A549 (cell line): ENCODE data around the gene BCR. TPM values are rescaled to one million over a fixed set of nuclear protein-coding genes. Genes with fewer than 3 reads are reported as not detected.

ENCODE experiments used
- ATAC-seq, 2 experiments: fragments of 200-7000 bp in 1 of 2; fragments of >200 bp in 1 of 2; cut with Nextera tagmentation in 1 of 2; cut with Tn5 transposase in 1 of 2; 3 replicates each; pipeline versions ENCODE4 v1.8.0 to v1.9.1; 2018 to 2020; ENCODE audit warnings: mild to moderate bottlenecking in 1 of 2, moderate library complexity in 1 of 2
- CTCF ChIA-PET: fragments of 300-600 bp; sonication (Branson Sonifier 250); formaldehyde crosslinking; extraction: SDS; loops from one replicate; lab custom pipeline; 2021; ENCODE audit warnings: antibody characterized with exemption, inconsistent platforms; lab: Yijun Ruan, JAX
- POLR2A ChIA-PET: fragments of 350-600 bp; formaldehyde crosslinking; extraction: SDS; loops from one replicate; lab custom pipeline; 2021; ENCODE audit warnings: antibody characterized with exemption, inconsistent platforms; lab: Yijun Ruan, JAX
- DNase-seq, 2 experiments: peaks; one replicate each; pipeline versions ENCODE4 v3.0.0 to v3.0.0-alpha.2; 2011 to 2016; ENCODE audit warnings: low read depth in 1 of 2, low spot score in 1 of 2
- FAIRE-seq: peaks from 2 replicates; lab custom pipeline; 2011; peaks lifted over from hg19 to GRCh38; lab: Jason Lieb, UNC
- H3K27ac ChIP-seq, 2 experiments: fragments of >200 bp; sonication (Bioruptor Twin); formaldehyde crosslinking; 3 replicates each; pipeline ENCODE4 v1.5.1; 2016 to 2017
- H3K4me1 ChIP-seq: fragments of >200 bp; sonication (Bioruptor Twin); formaldehyde crosslinking; 3 replicates; pipeline ENCODE4 v1.6.1; 2016
- H3K4me2 ChIP-seq: fragments of >200 bp; sonication (Bioruptor Twin); formaldehyde crosslinking; 3 replicates; pipeline ENCODE4 v1.6.1; 2016
- H3K4me3 ChIP-seq: fragments of >200 bp; sonication (Bioruptor Twin); formaldehyde crosslinking; 3 replicates; pipeline ENCODE4 v1.5.1; 2016
- H3K9me3 ChIP-seq: fragments of >200 bp; sonication (Bioruptor Twin); formaldehyde crosslinking; 3 replicates; pipeline ENCODE4 v1.6.1; 2016
- CBX8 ChIP-seq: fragments of 200-600 bp; sonication (generic); IDR thresholded peaks from 2 replicates; pipeline ENCODE4 v1.6.1; 2016
- CHD2 ChIP-seq: fragments of 150-350 bp; IDR thresholded peaks from 2 replicates; pipeline ENCODE4 v1.6.1; 2014; ENCODE audit warnings: low read length; ENCODE audit not compliant: partially characterized antibody
- EHF ChIP-seq: fragments of 250-450 bp; sonication (Bioruptor Pico); IDR thresholded peaks from 2 replicates; pipeline ENCODE4 v1.5.0; 2020; ENCODE audit warnings: mild to moderate bottlenecking
- EP300 ChIP-seq, 2 experiments: fragments of >200 bp; sonication (Bioruptor Twin); formaldehyde crosslinking; IDR thresholded peaks; 2 replicates in 1 of 2; 3 replicates in 1 of 2; pipeline ENCODE4 v1.6.1; 2016 to 2017
- FOXS1 ChIP-seq: fragments of 250-450 bp; sonication (Bioruptor Pico); IDR thresholded peaks from 2 replicates; pipeline ENCODE4 v1.5.0; 2020; ENCODE audit warnings: mild to moderate bottlenecking, moderate library complexity
- HDAC2 ChIP-seq: fragments of 200-600 bp; sonication (generic); IDR thresholded peaks from 2 replicates; pipeline ENCODE4 v1.6.1; 2016
- HEYL ChIP-seq: fragments of 250-450 bp; sonication (Bioruptor Pico); IDR thresholded peaks from 2 replicates; pipeline ENCODE4 v1.8.0; 2021; ENCODE audit warnings: mild to moderate bottlenecking, moderate library complexity
- HOXA7 ChIP-seq: fragments of 250-450 bp; sonication (Bioruptor Pico); IDR thresholded peaks from 2 replicates; pipeline ENCODE4 v1.5.0; 2020; ENCODE audit warnings: mild to moderate bottlenecking, moderate library complexity
- HOXB5 ChIP-seq: fragments of 250-450 bp; sonication (Bioruptor Pico); IDR thresholded peaks from 2 replicates; pipeline ENCODE4 v1.5.0; 2020; ENCODE audit warnings: mild to moderate bottlenecking, moderate library complexity
- JUNB ChIP-seq: fragments of >200 bp; sonication (Bioruptor Twin); formaldehyde crosslinking; IDR thresholded peaks from 2 replicates; pipeline ENCODE4 v1.6.1; 2016
- KDM5A ChIP-seq: fragments of 200-600 bp; sonication (generic); IDR thresholded peaks from 2 replicates; pipeline ENCODE4 v1.6.1; 2016; ENCODE audit warnings: antibody characterized with exemption, mild to moderate bottlenecking
- MAFK ChIP-seq: fragments of 450-650 bp; IDR thresholded peaks from 2 replicates; pipeline ENCODE4 v1.6.1; 2014; ENCODE audit not compliant: partially characterized antibody
- MYC ChIP-seq: IDR thresholded peaks from 2 replicates; pipeline ENCODE4 v1.6.1; 2012; ENCODE audit warnings: mild to moderate bottlenecking, inconsistent platforms, low read length, improper control_type of control experiment, borderline replicate concordance
- PHF8 ChIP-seq: fragments of 200-600 bp; sonication (generic); IDR thresholded peaks from 2 replicates; pipeline ENCODE4 v1.6.1; 2016; ENCODE audit warnings: low read depth, mild to moderate bottlenecking, antibody characterized with exemption, moderate library complexity, borderline replicate concordance
- POLR2A ChIP-seq: IDR thresholded peaks from 2 replicates; pipeline ENCODE4 v1.6.1; 2012; ENCODE audit warnings: mild to moderate bottlenecking, low read length
- RAD21 ChIP-seq, 2 experiments: fragments of >200 bp in 1 of 2; sonication (Bioruptor Twin) in 1 of 2; formaldehyde crosslinking in 1 of 2; IDR thresholded peaks in 1 of 2; conservative IDR thresholded peaks in 1 of 2; 2 replicates in 1 of 2; 3 replicates in 1 of 2; pipeline ENCODE4 v1.6.1; 2012 to 2018; ENCODE audit warnings: inconsistent platforms in 1 of 2
- SMC3 ChIP-seq: fragments of >200 bp; sonication (Bioruptor Twin); formaldehyde crosslinking; IDR thresholded peaks from 3 replicates; pipeline ENCODE4 v1.6.1; 2018; ENCODE audit warnings: inconsistent platforms
- SREBF2 ChIP-seq: fragments of 450-650 bp; IDR thresholded peaks from 2 replicates; pipeline ENCODE4 v1.6.1; 2014; ENCODE audit warnings: mild to moderate bottlenecking, moderate library complexity
- TFCP2L1 ChIP-seq: fragments of 250-450 bp; sonication (Bioruptor Pico); IDR thresholded peaks from 2 replicates; pipeline ENCODE4 v1.5.0; 2021; ENCODE audit warnings: mild to moderate bottlenecking
- ZC3H11A ChIP-seq: fragments of 450-650 bp; IDR thresholded peaks from 2 replicates; pipeline ENCODE4 v1.6.1; 2014; ENCODE audit warnings: antibody characterized with exemption, mild to moderate bottlenecking
- WGBS: methylation state at CpG from one replicate; pipeline ENCODE4 v1.1.6; 2017; ENCODE audit errors: missing lambda C conversion rate; 5-methylcytosine and 5-hydroxymethylcytosine counted together
- polyA plus RNA-seq, 4 experiments: library from polyadenylated mRNA; depleted of rRNA in 3 of 4; stranded (reverse); fragments of >200 nt; fragmentation: RNase III in 1 of 4; extraction: RNeasy Plus Mini Kit Qiagen cat#74134 plus additional on column Dnase treatment in 1 of 4; gene quantifications; 2 replicates in 3 of 4; 3 replicates in 1 of 4; pipeline ENCODE4 v1.2.3, GENCODE V29; 2011 to 2017
- TF ChIP-seq, protein P1 (sequence below): IDR thresholded peaks from 2 replicates; pipeline ENCODE4 v1.6.1; 2012; ENCODE audit warnings: low read depth, borderline replicate concordance
- TF ChIP-seq, protein P2 (sequence below): fragments of >200 bp; sonication (Bioruptor Twin); formaldehyde crosslinking; IDR thresholded peaks from 3 replicates; pipeline ENCODE4 v1.6.1; 2016
- TF ChIP-seq, protein P3 (sequence below): fragments of 250-450 bp; sonication (Bioruptor Pico); IDR thresholded peaks from 2 replicates; pipeline ENCODE4 v1.5.0; 2021; ENCODE audit warnings: mild to moderate bottlenecking, moderate library complexity, borderline replicate concordance
- TF ChIP-seq, protein P4 (sequence below): fragments of 250-450 bp; sonication (Bioruptor Pico); IDR thresholded peaks from 2 replicates; pipeline ENCODE4 v1.5.0; 2020; ENCODE audit warnings: low read depth, mild to moderate bottlenecking, moderate library complexity

BCR gene
- polyA plus RNA-seq, 2 of the 4 experiments (the other 2 are of a cell fraction) = 14.7 to 16.4 TPM

DNA sequence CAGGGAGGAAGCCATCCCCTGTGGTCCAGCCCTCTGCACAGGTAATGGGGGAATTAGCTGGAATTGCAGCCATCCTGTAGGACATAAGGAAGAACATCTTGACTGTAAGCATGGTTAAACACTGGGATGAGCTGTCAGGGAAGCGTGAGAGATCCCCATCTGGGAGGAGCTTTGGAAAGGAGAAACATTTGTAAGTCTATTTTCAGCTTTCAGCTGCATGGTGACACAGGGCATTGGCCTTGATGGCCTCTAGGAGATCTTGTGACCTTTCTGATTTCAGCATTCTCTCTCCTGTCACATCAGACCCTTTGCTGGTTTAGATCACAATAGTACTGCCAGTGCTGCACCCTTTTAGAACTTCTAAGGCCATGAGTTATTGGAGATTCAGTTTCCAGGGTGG, 47.1 kb downstream of the BCR start:
- 92% methylated on average over 1 of the region's 1 CpG for WGBS
- H3K9me3 ChIP-seq = no peaks in the 10 kb centered on the region
- FAIRE-seq (no peak), ATAC-seq (no peak)
- TF ChIP-seq MAFK (no peak), POLR2A (no peak), HEYL (CRISPR knock-in tag) (no peak), HOXA7 (CRISPR knock-in tag) (no peak), RAD21 (conservative IDR thresholded peaks at IDR 0.05 in 1 of 2, IDR thresholded peaks at IDR 0.05 in 1 of 2) (no peak), SREBF2 (no peak), ZC3H11A (no peak)
- TF ChIP-seq, protein P1, sequence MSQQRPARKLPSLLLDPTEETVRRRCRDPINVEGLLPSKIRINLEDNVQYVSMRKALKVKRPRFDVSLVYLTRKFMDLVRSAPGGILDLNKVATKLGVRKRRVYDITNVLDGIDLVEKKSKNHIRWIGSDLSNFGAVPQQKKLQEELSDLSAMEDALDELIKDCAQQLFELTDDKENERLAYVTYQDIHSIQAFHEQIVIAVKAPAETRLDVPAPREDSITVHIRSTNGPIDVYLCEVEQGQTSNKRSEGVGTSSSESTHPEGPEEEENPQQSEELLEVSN = no peak
- TF ChIP-seq, all 56 proteins: peak for 0
- ChIA-PET CTCF (interaction anchor here (1.0 to 2.7 kb wide), 4 partner anchors 20 to 63 kb away, joined by 3 to 7 read pairs (median 6); no protein-coding TSS in a partner anchor), POLR2A (no interaction called here)
- no peak overlapping the region for H3K4me3 ChIP-seq
- peaks cover 36% of the 10 kb centered on the region for H3K4me1 ChIP-seq
- H3K4me2 ChIP-seq = no peak overlapping the region
- no peak for DNase-seq
- no peak overlapping the region; a peak in 1 of 6 replicates for H3K27ac ChIP-seq

DNA sequence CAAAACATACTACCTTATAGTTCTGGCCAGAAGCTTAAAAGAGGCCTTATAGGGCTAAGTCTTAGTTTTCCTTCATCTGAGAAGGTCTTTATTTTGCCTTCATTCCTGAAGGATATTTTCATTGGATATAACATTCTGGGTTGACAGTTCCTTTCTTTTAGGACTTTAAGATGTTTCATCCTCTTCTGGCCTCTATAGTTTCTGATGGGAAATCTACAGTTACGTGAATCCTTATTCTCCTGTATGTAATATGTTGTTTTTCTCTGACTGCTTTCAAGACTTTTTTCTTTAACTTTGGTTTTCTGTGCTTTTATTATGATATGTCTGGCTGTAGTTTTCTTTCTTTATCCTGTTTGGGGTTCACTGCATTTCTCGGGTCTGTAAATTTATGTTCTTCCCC, 48.2 kb downstream of the BCR start:
- TF ChIP-seq SREBF2 (no peak), MYC (no peak), HDAC2 (no peak), KDM5A (no peak), TFCP2L1 (CRISPR knock-in tag) (no peak), EP300 (IDR thresholded peaks at IDR 0.05) (no peak), FOXS1 (CRISPR knock-in tag) (no peak), JUNB (no peak), EHF (CRISPR knock-in tag) (no peak), HOXB5 (CRISPR knock-in tag) (no peak), SMC3 (no peak), PHF8 (no peak), CBX8 (no peak), CHD2 (no peak)
- TF ChIP-seq, protein P1 = no peak
- TF ChIP-seq, protein P2, sequence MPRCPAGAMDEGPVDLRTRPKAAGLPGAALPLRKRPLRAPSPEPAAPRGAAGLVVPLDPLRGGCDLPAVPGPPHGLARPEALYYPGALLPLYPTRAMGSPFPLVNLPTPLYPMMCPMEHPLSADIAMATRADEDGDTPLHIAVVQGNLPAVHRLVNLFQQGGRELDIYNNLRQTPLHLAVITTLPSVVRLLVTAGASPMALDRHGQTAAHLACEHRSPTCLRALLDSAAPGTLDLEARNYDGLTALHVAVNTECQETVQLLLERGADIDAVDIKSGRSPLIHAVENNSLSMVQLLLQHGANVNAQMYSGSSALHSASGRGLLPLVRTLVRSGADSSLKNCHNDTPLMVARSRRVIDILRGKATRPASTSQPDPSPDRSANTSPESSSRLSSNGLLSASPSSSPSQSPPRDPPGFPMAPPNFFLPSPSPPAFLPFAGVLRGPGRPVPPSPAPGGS = no peak
- TF ChIP-seq, protein P3, sequence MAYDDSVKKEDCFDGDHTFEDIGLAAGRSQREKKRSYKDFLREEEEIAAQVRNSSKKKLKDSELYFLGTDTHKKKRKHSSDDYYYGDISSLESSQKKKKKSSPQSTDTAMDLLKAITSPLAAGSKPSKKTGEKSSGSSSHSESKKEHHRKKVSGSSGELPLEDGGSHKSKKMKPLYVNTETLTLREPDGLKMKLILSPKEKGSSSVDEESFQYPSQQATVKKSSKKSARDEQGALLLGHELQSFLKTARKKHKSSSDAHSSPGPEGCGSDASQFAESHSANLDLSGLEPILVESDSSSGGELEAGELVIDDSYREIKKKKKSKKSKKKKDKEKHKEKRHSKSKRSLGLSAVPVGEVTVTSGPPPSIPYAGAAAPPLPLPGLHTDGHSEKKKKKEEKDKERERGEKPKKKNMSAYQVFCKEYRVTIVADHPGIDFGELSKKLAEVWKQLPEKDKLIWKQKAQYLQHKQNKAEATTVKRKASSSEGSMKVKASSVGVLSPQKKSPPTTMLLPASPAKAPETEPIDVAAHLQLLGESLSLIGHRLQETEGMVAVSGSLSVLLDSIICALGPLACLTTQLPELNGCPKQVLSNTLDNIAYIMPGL = no peak
- TF ChIP-seq, protein P4, sequence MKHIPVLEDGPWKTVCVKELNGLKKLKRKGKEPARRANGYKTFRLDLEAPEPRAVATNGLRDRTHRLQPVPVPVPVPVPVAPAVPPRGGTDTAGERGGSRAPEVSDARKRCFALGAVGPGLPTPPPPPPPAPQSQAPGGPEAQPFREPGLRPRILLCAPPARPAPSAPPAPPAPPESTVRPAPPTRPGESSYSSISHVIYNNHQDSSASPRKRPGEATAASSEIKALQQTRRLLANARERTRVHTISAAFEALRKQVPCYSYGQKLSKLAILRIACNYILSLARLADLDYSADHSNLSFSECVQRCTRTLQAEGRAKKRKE = no peak
- TF ChIP-seq, all 56 proteins: peak for 0
- Histone ChIP-seq H3K4me3 (no peak overlapping the region), H3K27ac (no peak overlapping the region), H3K4me2 (no peak overlapping the region), H3K9me3 (no peaks in the 10 kb centered on the region), H3K4me1 (peaks cover 32% of the 10 kb centered on the region)
- 94% methylated on average over 2 of the region's 2 CpGs for WGBS
- DNase-seq = no peak
- no peak for ATAC-seq
- no peak for FAIRE-seq
- POLR2A ChIA-PET = no interaction called here
- CTCF ChIA-PET = interaction anchor here (1.0 to 1.5 kb wide), 2 partner anchors 54 to 62 kb away, joined by 3 to 5 read pairs; no protein-coding TSS in a partner anchor
